Head of caudate nucleus (tissue), 42 donors: ENCODE results near the gene PCBP2.
A peak's percentile ranks its signal among the peaks of the same experiment; 100 is the strongest.

Experiments used
- DNase-seq, 42 donors: peaks; one replicate each; pipeline versions ENCODE4 v3.0.0 to v3.0.0-alpha.2; 2020 to 2021; ENCODE audit warnings: mixed read lengths in 7 of 42
- intact Hi-C: fragments of 100-400 bp; cut with DNase I; formaldehyde crosslinking; loops from one replicate; pipeline ENCODE4 v1.15.0; 2022

The PCBP2 gene

GRCh38 chr12:53515291-53515680, 63.4 kb downstream of the PCBP2 start:
- intact Hi-C loops, result no loop called here

GRCh38 chr12:53516758-53517455, 65.0 kb downstream of the PCBP2 start:
- peak in 11 of 42 donors; percentile 21 to 65 (median 35) for DNase-seq
- intact Hi-C loops, result no loop called here

More at GRCh38 chr12:53515291-53515680, 63.4 kb downstream of the PCBP2 start:
- no peak for DNase-seq

- intact Hi-C loops, result no loop called here
- DNase-seq, result no peak
These were observed 66.5 kb downstream of the PCBP2 start for GRCh38 chr12:53518381-53518780.

DNA sequence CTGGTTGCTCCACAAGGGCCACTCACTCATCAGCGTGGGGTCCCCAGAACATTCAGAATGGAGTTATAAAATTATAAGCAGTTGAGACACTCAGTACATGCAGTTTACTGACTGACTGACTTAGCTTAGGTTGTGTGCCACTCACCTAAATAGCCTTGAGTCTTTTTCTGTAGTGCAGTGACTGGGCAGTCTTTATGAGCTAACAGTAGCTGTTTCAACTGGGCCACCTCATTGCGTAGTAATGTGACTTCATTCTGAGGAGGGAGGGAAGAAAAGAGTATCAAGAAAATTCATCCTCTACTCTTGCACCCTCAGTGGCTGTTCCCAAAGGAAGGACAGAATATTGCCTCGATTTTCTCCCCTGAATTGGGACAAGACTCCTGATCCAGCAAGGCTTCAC, 71.2 kb downstream of the PCBP2 start:
- DNase-seq, result no peak
- intact Hi-C loops, result no loop called here

GRCh38 chr12:53524476-53524875, 72.6 kb downstream of the PCBP2 start:
- intact Hi-C loops, result no loop called here
- DNase-seq, result no peak

DNA sequence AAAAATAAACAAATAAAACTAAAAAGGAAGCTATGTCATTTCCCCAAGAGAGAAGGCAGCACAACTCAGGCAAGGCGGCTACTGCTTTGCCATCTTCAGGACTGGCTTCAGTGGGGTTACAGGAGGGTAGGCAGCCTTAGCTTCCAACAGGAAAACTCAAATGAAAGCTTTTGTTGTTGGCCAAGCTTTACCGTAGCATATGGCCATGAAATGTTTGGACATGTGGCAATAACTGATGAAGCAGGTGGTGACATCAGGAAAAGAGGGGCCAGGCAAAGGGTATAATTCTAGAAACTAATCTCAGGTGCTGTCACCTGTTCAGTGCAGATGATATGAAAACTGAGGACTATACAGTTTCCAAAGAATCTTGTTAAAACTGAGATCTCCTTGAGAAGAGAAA, 78.2 kb downstream of the PCBP2 start:
- DNase-seq, result no peak
- intact Hi-C loops, result no loop called here
